K562 (cell line): ENCODE results near the gene DYRK4.

Experiments used
- ILK ChIP-seq: fragments of 450-650 bp; IDR thresholded peaks from 2 replicates; pipeline ENCODE4 v1.6.1; 2016; ENCODE audit warnings: missing genetic modification characterization, low read depth, mild to moderate bottlenecking, missing compliant biosample characterization, moderate library complexity, borderline replicate concordance
- KAT7 ChIP-seq: sonication (generic); formaldehyde crosslinking; IDR thresholded peaks from 2 replicates; pipeline ENCODE4 v1.8.0; 2022; ENCODE audit warnings: missing genetic modification reagents, mild to moderate bottlenecking, borderline replicate concordance
- NFATC3 ChIP-seq: fragments of 450-650 bp; IDR thresholded peaks from 2 replicates; pipeline ENCODE4 v1.6.1; 2017; ENCODE audit warnings: mild to moderate bottlenecking
- TEAD1 ChIP-seq, 2 experiments: fragments of 450-650 bp in 1 of 2; sonication (generic) in 1 of 2; formaldehyde crosslinking; IDR thresholded peaks; 2 replicates each; pipeline versions ENCODE4 v1.4.0 to v1.8.0; 2020 to 2022; ENCODE audit warnings: mild to moderate bottlenecking in 2 of 2, missing genetic modification reagents in 1 of 2
- TF ChIP-seq, protein P1 (sequence below): fragments of 450-650 bp; formaldehyde crosslinking; IDR thresholded peaks from 2 replicates; pipeline ENCODE4 v1.4.0; 2020; ENCODE audit warnings: mild to moderate bottlenecking

- TF ChIP-seq KAT7 (CRISPR knock-in tag) = no peak
- TF ChIP-seq NFATC3 = no peak
- no peak for TF ChIP-seq TEAD1 (CRISPR knock-in tag; IDR thresholded peaks at IDR 0.05)
- TF ChIP-seq, protein P1, sequence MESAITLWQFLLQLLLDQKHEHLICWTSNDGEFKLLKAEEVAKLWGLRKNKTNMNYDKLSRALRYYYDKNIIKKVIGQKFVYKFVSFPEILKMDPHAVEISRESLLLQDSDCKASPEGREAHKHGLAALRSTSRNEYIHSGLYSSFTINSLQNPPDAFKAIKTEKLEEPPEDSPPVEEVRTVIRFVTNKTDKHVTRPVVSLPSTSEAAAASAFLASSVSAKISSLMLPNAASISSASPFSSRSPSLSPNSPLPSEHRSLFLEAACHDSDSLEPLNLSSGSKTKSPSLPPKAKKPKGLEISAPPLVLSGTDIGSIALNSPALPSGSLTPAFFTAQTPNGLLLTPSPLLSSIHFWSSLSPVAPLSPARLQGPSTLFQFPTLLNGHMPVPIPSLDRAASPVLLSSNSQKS (CRISPR knock-in tag) = no peak
- TF ChIP-seq ILK (tag) = no peak
These were observed 31.8 kb upstream of the DYRK4 start for GRCh38 chr12:4530160-4530559.
